Measurements from ENCODE around the gene SLC25A41. TPM values are rescaled to one million over a fixed set of nuclear protein-coding genes. Genes with fewer than 3 reads are reported as not detected.

Gene SLC25A41
- total RNA-seq, 4 donors from 2014 or later = 0.21 TPM; not detected in 3

- no peak for DNase-seq (ENCODE audit: low spot score in 2 of 2)
- WGBS, 2 donors = 94 to 96% methylated on average over 19 of the region's 19 CpGs
- TF ChIP-seq CTCF (IDR thresholded peaks at IDR 0.05) = no peak
- intact Hi-C loops (cut with DNase I; ENCODE audit: low total_unique reads) = no loop called here
- H3K4me3 ChIP-seq (ENCODE audit: low read depth, poor library complexity, severe bottlenecking) = no peak overlapping the region
These were observed 18.7 kb upstream of the SLC25A41 start for GRCh38 chr19:6452223-6452614.

- intact Hi-C loops (cut with DNase I; ENCODE audit: low total_unique reads) = no loop called here
- TF ChIP-seq POLR2A (IDR thresholded peaks at IDR 0.05) (no peak), CTCF (IDR thresholded peaks at IDR 0.05) (no peak)
- 95 to 97% methylated on average over 7 of the region's 7 CpGs for WGBS, 2 donors
- no peak overlapping the region for H3K4me3 ChIP-seq (ENCODE audit: low read depth, poor library complexity, severe bottlenecking)
- no peak for DNase-seq (ENCODE audit: low spot score in 2 of 2)
These were observed 18.1 kb upstream of the SLC25A41 start for GRCh38 chr19:6451583-6452222.

- intact Hi-C loops (cut with DNase I; ENCODE audit: low total_unique reads) = no loop called here
- TF ChIP-seq CTCF (IDR thresholded peaks at IDR 0.05) (no peak), POLR2A (IDR thresholded peaks at IDR 0.05) (no peak)
- 91 to 96% methylated on average over 5 of the region's 5 CpGs for WGBS, 2 donors
- DNase-seq (ENCODE audit: low spot score in 2 of 2) = no peak
- no peak overlapping the region for H3K4me3 ChIP-seq (ENCODE audit: low read depth, poor library complexity, severe bottlenecking)
These were observed 16.6 kb upstream of the SLC25A41 start for GRCh38 chr19:6450166-6450565.

GRCh38 chr19:6448045-6448444 is 14.5 kb upstream of the SLC25A41 start:
- H3K4me3 ChIP-seq (ENCODE audit: low read depth, poor library complexity, severe bottlenecking) = no peak overlapping the region
- intact Hi-C loops (cut with DNase I; ENCODE audit: low total_unique reads) = no loop called here
- TF ChIP-seq CTCF (IDR thresholded peaks at IDR 0.05) (no peak), POLR2A (IDR thresholded peaks at IDR 0.05) (no peak)
- no peak for DNase-seq (ENCODE audit: low spot score in 2 of 2)
- 80 to 82% methylated on average over 3 of the region's 3 CpGs for WGBS, 2 donors

GRCh38 chr19:6446452-6446851 is 12.9 kb upstream of the SLC25A41 start:
- no peak for TF ChIP-seq POLR2A (IDR thresholded peaks at IDR 0.05)

GRCh38 chr19:6443986-6444385 is 10.4 kb upstream of the SLC25A41 start:
- no peak for TF ChIP-seq POLR2A (IDR thresholded peaks at IDR 0.05)
- no peak for DNase-seq (ENCODE audit: low spot score in 2 of 2)
- 93 to 94% methylated on average over 11 to 13 of the region's 13 CpGs for WGBS, 2 donors
- H3K4me3 ChIP-seq (ENCODE audit: low read depth, poor library complexity, severe bottlenecking) = no peak overlapping the region
- intact Hi-C loops (cut with DNase I; ENCODE audit: low total_unique reads) = no loop called here

More at GRCh38 chr19:6446452-6446851, 12.9 kb upstream of the SLC25A41 start:
- 95 to 97% methylated on average over 3 of the region's 3 CpGs for WGBS, 2 donors
- DNase-seq (ENCODE audit: low spot score in 2 of 2) = no peak
- H3K4me3 ChIP-seq (ENCODE audit: low read depth, poor library complexity, severe bottlenecking) = no peak overlapping the region
- intact Hi-C loops (cut with DNase I; ENCODE audit: low total_unique reads) = no loop called here

GRCh38 chr19:6442087-6442688 is 8.6 kb upstream of the SLC25A41 start:
- 80 to 81% methylated on average over 13 of the region's 13 CpGs for WGBS, 2 donors
- intact Hi-C loops (cut with DNase I; ENCODE audit: low total_unique reads) = no loop called here
- TF ChIP-seq POLR2A (IDR thresholded peaks at IDR 0.05) = no peak
- no peak for TF ChIP-seq CTCF (IDR thresholded peaks at IDR 0.05)
- no peak overlapping the region for H3K4me3 ChIP-seq (ENCODE audit: low read depth, poor library complexity, severe bottlenecking)
- DNase-seq (ENCODE audit: low spot score in 2 of 2) = no peak

Data from lower leg skin (tissue), 4 donors.